ENCODE measurements around the gene TSPAN31.

The TSPAN31 gene

GRCh38 chr12:57722716-57723629 lies 21.9 kb upstream of the TSPAN31 start:
- DNase-seq = peak in 1 of 2 experiments; percentile 19

GRCh38 chr12:57723630-57723962 lies 21.2 kb upstream of the TSPAN31 start:
- no peak for DNase-seq

DNA sequence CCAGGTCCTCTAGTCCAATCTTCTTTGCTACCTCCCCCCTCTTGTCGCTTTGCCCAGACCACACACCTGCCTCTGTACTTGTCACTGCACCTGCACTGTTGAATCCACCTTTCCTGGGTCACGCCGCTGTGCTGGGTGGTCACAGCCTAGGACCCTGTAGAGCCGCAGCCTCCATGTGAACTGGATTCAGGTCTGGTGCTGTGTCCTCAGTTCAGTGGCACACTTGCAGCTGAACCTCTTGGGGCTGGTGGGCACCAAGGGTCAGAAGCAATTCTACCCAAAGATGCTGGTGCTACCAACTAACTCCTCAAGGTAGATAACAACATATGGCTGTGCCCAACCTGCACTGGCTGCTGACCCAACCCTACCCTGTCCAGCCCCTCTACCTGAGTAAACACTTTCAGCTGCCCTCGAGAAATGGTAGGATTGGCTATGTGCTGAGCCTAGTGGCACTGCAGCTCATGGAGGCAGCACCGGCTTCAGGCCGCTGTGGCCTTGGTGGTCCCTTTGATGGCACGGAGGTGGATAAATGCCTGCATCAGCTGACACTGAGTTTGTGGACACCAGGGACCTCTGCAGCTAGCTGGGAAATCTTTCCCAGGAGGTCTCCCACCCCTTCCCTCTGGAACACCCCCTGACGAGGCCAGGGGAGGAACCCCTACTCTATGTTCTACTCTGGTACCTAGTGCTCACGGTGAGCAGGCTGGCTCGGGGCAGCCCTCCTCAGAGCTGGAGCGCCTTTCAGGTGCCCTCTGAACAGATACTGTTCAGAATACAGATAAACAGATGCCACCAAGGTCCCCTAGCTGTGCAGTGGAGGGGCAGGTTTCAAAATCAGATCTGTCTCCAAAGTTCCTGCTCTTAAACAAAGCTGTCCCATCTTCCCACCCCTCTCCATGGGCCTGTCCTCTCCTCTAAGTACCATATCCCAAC lies 20.6 kb upstream of the TSPAN31 start:
- no peak for DNase-seq

- DNase-seq = no peak
Measured at GRCh38 chr12:57724936-57725740, 19.7 kb upstream of the TSPAN31 start.

DNA sequence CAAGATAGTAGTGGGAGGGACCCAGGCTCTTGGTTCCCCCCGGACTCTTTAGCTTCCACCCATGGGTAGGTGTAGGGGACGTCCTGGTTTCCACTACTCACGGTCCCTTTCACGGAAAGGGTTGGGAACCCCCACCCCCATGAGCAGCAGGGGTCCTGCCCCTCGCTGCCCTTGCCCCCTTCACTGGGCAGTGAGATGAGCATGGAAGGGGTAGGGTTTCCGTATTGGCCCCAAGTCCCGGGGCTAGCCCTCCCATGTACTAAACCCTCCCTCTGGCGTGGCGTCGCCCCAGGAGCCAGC lies 19.0 kb upstream of the TSPAN31 start:
- no peak for DNase-seq

DNA sequence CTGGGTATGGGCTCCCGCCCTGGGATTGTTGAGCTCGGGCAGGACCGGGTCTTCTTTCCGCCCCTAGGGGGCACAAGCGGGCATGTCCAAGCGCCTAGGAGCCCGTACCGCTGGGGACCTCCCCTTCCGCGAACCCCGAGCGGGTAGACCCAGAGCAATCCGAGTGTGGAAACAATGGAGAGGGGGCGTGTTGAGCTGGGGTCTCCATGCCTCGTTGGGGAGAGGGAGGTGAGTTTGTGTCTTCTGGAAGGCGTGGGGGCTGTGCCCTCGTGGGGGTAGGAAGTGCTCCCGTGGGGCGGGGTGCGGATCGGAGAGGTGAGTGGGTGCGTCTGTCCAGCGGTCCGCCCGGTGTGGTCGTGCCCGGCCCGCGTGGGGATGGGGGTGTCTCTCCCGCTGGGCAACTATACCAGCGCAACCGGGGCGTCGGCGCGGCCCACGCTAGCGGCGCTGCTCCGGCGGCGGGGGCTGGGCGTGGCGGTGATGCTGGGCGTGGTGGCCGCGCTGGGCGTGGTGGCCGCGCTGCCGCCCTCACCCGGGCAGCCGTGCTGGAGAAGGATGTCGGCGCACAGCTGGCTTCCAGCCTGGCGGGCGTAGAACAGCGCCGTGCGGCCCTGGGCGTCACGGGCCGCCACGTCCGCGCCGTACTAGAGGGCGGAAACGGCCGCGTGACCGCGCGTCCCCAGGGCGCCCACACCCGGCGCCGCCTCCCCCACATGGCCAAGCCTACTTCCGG lies 18.5 kb upstream of the TSPAN31 start:
- DNase-seq = peak; percentile 79 to 88

GRCh38 chr12:57726884-57727757 lies 17.7 kb upstream of the TSPAN31 start:
- DNase-seq = peak in 1 of 2 experiments; percentile 59

DNA sequence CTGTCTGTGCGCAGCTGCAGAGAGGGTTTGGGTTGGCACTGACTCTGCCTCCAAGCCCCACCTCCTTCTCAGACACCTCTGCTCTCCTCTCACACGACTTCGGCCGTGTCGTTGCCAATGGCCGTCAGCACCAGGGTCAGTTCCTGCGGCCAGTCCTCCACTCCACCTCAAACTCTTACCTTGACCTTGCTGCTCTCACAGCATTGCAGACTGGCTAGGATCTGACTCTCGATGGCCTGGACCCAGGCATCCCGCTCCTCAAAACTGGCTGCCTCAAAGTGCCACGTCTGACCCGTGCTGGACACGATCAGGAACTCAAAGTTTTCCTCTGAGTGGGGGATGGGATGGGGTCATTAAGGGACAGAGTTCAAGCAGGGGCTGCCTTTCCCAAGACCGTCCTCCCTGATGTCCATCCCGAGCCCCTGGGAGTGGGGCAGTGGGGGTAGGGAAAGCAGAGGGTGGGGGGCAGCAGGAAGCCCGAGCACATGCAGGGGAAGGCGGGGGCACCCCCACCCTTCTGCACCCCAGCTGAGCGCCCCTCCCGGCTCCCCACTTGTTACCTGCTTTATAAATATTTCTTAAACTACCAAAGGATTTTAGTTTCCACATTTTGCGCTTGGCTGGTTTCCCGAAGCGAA lies 17.0 kb upstream of the TSPAN31 start:
- no peak for DNase-seq

- DNase-seq = no peak
Measured at GRCh38 chr12:57729321-57729844, 15.5 kb upstream of the TSPAN31 start.

- DNase-seq = no peak
Measured at GRCh38 chr12:57730336-57731067, 14.3 kb upstream of the TSPAN31 start.

DNA sequence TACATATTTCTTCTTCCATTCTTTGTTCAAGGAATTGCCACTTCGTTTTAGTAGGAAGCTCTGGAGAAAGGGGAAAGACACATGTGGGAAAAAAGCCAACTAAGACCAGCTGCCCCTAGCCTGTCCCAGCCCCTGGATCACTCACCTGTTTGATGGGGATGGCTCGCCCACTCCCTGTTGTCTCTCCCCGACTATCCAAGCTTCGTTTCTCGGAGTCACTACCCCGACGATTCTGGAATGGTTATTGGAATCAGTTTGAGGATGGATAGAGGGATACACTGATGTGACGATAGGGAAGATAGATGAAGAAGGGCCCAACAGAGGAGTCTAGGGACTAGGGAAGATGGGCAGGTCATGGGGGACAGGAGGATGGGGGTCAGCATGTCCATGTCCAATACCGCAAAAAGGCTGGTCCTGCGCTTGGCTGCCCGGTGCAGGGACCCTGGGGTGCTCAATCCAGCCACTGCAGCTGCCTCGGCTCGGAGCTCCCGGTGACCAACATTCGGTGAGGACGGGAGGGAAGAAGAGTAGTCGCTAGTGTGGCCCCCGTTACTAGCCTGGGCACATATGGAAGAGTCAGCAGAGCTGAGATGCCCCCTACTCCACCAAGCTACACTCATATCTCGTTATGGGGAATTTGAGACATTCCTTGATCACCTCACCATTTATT lies 13.3 kb upstream of the TSPAN31 start:
- no peak for DNase-seq

DNA sequence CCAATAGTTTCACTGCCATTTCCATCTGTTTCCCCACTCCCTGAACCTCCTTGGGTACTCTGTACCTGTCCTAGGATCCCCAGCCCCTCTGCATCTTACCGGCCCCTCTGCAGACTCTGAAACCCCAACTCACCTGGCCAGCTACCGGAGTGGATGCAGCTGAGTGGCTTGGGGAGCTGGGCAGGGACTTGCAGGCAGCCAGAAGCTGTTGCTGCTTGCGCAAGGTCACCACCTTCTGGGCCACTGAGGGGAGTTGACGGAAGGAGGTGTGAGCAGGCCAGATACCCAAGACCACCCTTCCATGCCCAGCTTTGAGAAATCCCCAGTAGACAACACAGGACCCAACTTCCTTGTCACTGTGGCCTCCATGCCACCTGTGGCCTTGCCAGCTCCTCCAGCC lies 12.6 kb upstream of the TSPAN31 start:
- no peak for DNase-seq

GRCh38 chr12:57732726-57733593 lies 11.9 kb upstream of the TSPAN31 start:
- no peak for DNase-seq

GRCh38 chr12:57733928-57734327 lies 10.9 kb upstream of the TSPAN31 start:
- no peak for DNase-seq

GRCh38 chr12:57734591-57734990 lies 10.2 kb upstream of the TSPAN31 start:
- DNase-seq = no peak

- peak in 1 of 2 experiments; percentile 11 for DNase-seq
Measured at GRCh38 chr12:57735198-57735855, 9.5 kb upstream of the TSPAN31 start.

DNA sequence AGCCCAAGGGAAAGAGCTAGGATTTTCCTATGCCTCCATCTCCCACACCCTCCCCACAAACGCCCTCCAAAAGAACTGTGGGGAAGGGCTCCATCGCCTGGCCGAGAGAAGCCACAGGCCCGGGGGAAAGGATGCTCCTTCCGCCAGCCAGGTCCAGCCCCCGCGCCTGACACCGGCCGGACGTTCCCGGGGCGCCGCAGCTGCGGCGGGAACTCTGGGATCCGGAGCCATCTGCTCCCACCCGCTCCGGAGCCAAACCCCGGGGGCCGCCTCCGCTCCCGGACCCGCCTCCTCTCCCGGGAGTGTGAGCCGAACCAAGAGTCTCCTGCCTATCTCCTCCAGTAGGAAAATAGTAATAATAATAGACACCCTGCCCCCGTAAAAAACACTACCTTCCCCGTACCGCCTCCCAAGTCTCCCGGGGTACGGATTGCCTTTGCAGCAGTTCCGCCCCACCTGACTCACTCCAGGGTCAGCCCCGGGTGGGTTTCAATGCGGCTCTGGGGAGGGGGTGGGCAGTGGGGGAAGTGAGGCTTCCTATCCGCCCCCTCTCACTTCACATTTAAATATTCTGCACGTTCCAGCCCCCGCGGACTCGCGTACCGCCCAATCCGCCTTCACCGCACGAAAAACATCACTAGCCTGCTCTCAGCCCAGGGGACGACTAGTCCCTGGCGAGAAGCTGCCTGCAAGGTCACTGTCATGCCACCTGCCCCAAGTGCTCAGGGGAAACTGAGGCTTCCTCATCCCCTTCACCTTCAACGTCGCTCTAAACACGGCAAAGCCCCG lies 8.7 kb upstream of the TSPAN31 start:
- peak; percentile 29 to 60 for DNase-seq
